ENCODE measurements around the gene ZNF148.

Gene ZNF148
- long read RNA-seq, full-length matches to known transcripts = 62 of 98 reads
- long read RNA-seq, partial matches to known transcripts = 2 of 98 reads
- long read RNA-seq, other reads (novel, unspliced or antisense) = 34 of 98 reads

- peak; percentile 89 to 92 for DNase-seq (ENCODE audit: low read depth in 1 of 2, low spot score in 1 of 2)
Measured at GRCh38 chr3:125374996-125375941, at the start of gene ZNF148. Gene ZNF148 (minus strand): TSS chr3:125375325. CDS start chr3:125313640, 61,685 bp downstream.

GRCh38 chr3:125418306-125418705 lies 43.2 kb upstream of the ZNF148 start:
- Histone ChIP-seq H3K4me3 (replicated peaks; ENCODE audit: insufficient read depth, low read length) (no peak overlapping the region), H3K27ac (replicated peaks) (no peak overlapping the region), H3K27me3 (ENCODE audit: insufficient read depth, poor library complexity, severe bottlenecking) (no peaks in the 10 kb centered on the region)
- TF ChIP-seq POLR2AphosphoS5 (IDR thresholded peaks at IDR 0.05; ENCODE audit: low read depth) = no peak
- TF ChIP-seq REST (IDR thresholded peaks at IDR 0.05; ENCODE audit: insufficient replicate concordance, low read depth) = no peak
- no peak for TF ChIP-seq GABPA (IDR thresholded peaks at IDR 0.05; ENCODE audit: low read depth)
- TF ChIP-seq CTCF (IDR thresholded peaks at IDR 0.05; ENCODE audit: insufficient read depth, low read length) = no peak
- no peak for TF ChIP-seq SPI1 (IDR thresholded peaks at IDR 0.05; ENCODE audit: borderline replicate concordance, low read depth)
- DNase-seq (ENCODE audit: low read depth in 1 of 2, low spot score in 1 of 2) = no peak

More at GRCh38 chr3:125374996-125375941, at the start of gene ZNF148:
- Histone ChIP-seq H3K4me3 (replicated peaks; ENCODE audit: insufficient read depth, low read length) (peak within 1 kb of the TSS; percentile 87), H3K27me3 (ENCODE audit: insufficient read depth, poor library complexity, severe bottlenecking) (no peaks in the 10 kb centered on the region), H3K27ac (replicated peaks) (peak within 1 kb of the TSS; percentile 87)
- TF ChIP-seq GABPA (IDR thresholded peaks at IDR 0.05; ENCODE audit: low read depth) = peak; percentile 31; the same call in 1 of the 2 replicates
- peak; percentile 73 for TF ChIP-seq SPI1 (IDR thresholded peaks at IDR 0.05; ENCODE audit: borderline replicate concordance, low read depth)
- TF ChIP-seq CTCF (IDR thresholded peaks at IDR 0.05; ENCODE audit: insufficient read depth, low read length) = no peak
- TF ChIP-seq POLR2AphosphoS5 (IDR thresholded peaks at IDR 0.05; ENCODE audit: low read depth) = peak; percentile 94
- peak; percentile 74 for TF ChIP-seq REST (IDR thresholded peaks at IDR 0.05; ENCODE audit: insufficient replicate concordance, low read depth)

GRCh38 chr3:125416235-125416634 lies 41.1 kb upstream of the ZNF148 start:
- no peak for DNase-seq (ENCODE audit: low read depth in 1 of 2, low spot score in 1 of 2)
- TF ChIP-seq POLR2AphosphoS5 (IDR thresholded peaks at IDR 0.05; ENCODE audit: low read depth) = no peak
- no peak overlapping the region for H3K27ac ChIP-seq (replicated peaks)
- no peaks in the 10 kb centered on the region for H3K27me3 ChIP-seq (ENCODE audit: insufficient read depth, poor library complexity, severe bottlenecking)
- no peak overlapping the region for H3K4me3 ChIP-seq (replicated peaks; ENCODE audit: insufficient read depth, low read length)

GRCh38 chr3:125414669-125415068 lies 39.5 kb upstream of the ZNF148 start:
- no peak for DNase-seq (ENCODE audit: low read depth in 1 of 2, low spot score in 1 of 2)
- no peak overlapping the region for H3K4me3 ChIP-seq (replicated peaks; ENCODE audit: insufficient read depth, low read length)
- H3K27me3 ChIP-seq (ENCODE audit: insufficient read depth, poor library complexity, severe bottlenecking) = no peaks in the 10 kb centered on the region
- no peak for TF ChIP-seq CTCF (IDR thresholded peaks at IDR 0.05; ENCODE audit: insufficient read depth, low read length)
- no peak for TF ChIP-seq GABPA (IDR thresholded peaks at IDR 0.05; ENCODE audit: low read depth)
- no peak for TF ChIP-seq REST (IDR thresholded peaks at IDR 0.05; ENCODE audit: insufficient replicate concordance, low read depth)
- TF ChIP-seq POLR2AphosphoS5 (IDR thresholded peaks at IDR 0.05; ENCODE audit: low read depth) = no peak
- no peak for TF ChIP-seq SPI1 (IDR thresholded peaks at IDR 0.05; ENCODE audit: borderline replicate concordance, low read depth)
- H3K27ac ChIP-seq (replicated peaks) = no peak overlapping the region
